Activated gamma-delta T cell treated with Interleukin-2 at 50 U/mL for 16 hours (primary cell): ENCODE data around the gene ZNF638.
"Not testable (repeated sequence)": the region's sequence is repeated elsewhere in the genome, so short reads cannot be mapped to it uniquely, and the experiment has no call there.

ENCODE experiments used
- DNase-seq: peaks from one replicate; pipeline ENCODE4 v3.0.0-alpha.2; 2020

Gene ZNF638

DNA sequence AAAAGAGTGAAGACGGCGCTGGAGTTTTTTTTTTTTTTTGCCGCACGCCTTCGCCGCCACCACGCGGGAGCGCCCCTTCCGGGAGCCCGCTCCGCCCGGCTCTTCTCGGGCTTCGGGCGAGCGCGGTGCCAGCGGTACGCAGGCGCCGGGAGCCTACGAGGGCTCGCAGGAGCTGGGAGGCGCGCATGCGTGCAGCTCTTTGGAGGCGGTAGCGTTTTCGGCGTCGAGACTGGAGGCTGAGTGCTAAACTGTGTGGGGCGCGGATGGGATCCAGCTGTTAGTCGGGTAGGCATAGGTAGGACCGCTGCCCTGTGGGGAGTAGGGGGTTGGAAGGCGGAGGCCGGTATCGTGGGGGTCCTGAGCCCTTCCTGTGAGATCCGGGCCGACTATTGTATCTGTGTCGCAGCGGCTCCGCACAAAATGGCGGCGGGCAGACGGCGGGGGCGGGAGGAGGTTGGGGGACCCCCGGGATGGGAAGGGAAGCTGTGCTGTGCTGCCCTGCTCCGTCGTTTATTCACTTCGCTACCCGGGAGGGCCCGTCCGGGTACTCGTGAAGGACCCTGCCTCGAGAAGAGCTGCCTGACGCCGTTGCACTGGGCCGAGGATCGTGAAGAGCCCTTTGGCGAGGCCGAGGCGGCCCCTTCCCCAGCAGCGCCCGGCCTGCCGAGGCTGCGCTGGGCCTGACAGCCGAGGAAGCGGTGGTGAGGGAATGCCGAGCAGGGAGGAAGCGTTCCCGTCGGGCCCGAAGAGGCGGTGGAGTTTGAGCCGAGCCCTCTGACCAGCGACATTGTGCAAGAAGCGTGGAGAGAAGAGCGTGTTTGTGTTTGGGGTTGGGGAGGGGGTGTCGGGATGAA lies at the start of gene ZNF638:
TSS of gene ZNF638 (plus strand) at position 202 of the 854 bp plus-strand sequence. CDS start 17,173 bp downstream, outside the sequence.
- peak; percentile 91 for DNase-seq

DNA sequence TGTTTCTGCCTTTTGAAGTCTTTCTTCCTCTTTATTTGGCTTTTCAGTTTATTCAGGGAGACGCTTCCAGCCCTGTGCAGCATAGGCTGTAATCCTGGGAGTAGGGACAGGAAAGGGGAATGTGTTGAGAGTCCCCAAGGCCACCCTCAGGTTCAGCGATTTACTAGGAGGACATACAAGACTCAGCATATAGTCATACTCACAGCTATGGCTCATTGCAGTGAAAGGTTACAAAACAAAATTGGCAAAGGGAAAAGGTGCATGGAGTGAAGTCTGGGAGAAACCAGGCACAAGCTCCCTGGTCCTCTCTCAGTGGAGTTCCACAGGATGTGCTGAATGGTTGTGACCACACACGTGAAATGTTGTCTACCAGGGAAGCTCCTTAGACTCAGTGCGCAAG lies 49.6 kb upstream of the ZNF638 start:
- no peak for DNase-seq

DNA sequence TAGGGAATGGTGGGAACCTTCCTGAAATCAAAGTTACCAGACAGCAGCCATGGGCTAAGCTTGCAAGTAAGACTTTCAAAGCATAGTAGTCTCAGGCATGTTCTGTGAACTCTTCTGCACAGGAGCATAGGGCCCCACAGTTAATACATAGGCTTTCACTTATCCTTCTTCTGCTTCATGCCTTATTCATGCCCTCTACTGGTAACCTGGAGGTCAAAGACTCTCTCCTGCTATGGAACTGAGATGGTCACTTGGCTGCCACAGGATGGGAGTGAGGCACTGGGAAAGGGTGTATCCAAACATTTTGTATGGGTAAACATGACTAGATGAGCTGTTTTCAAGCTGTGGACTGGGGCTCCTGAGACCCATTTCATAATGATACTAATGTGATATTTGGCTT lies 49.1 kb upstream of the ZNF638 start:
- no peak for DNase-seq

GRCh38 chr2:71283131-71283530 lies 48.5 kb upstream of the ZNF638 start:
- DNase-seq = no peak

- no peak for DNase-seq
Observed at GRCh38 chr2:71285706-71286105, 45.9 kb upstream of the ZNF638 start.

GRCh38 chr2:71291398-71291797 lies 40.2 kb upstream of the ZNF638 start:
- no peak for DNase-seq

GRCh38 chr2:71292159-71292558 lies 39.4 kb upstream of the ZNF638 start:
- DNase-seq = no peak

- DNase-seq = no peak
Observed at GRCh38 chr2:71298914-71299313, 32.7 kb upstream of the ZNF638 start.

- no peak for DNase-seq
Observed at GRCh38 chr2:71299507-71299906, 32.1 kb upstream of the ZNF638 start.

DNA sequence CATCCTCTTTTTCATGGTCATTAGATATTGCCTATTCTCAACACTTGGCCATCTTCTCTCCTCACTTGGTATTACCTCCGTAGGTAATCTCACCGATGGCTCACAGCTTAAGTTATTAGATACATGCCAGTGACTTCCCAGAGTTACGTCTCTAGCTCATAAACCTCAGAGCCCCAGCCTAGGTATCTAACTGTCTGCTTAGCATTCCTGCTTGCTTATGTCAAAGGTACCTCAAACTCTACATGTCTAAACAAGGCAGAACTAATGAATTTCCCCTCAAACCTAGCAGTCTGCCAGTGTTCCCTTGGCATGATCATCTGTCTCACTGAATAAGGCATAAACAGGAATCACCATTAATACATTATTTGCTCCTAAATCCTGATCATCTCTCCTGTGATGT lies 27.7 kb upstream of the ZNF638 start:
- DNase-seq = no peak

GRCh38 chr2:71306762-71307161 lies 24.8 kb upstream of the ZNF638 start:
- DNase-seq = no peak

GRCh38 chr2:71313016-71313766 lies 18.4 kb upstream of the ZNF638 start:
- no peak for DNase-seq

- no peak for DNase-seq
Observed at GRCh38 chr2:71317060-71317459, 14.5 kb upstream of the ZNF638 start.

DNA sequence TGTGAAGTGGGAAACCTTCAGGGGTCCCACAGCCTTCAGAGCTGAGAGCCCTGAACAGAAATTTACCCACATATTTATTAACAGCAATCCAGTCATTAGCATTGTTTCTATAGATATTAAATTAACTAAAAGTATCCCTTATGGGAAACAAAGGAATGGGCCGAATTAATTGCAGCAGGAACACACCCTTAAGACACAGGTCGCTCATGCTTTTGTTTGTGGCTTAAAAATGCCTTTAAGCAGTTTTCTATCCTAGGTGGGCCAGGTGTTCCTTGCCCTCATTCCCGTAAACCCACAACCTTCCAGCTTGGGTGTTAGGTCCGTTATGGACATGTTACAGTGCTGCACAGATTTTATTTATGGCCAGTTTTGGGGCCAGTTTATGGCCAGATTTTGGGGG lies 13.7 kb upstream of the ZNF638 start:
- not testable (repeated sequence) for DNase-seq

DNA sequence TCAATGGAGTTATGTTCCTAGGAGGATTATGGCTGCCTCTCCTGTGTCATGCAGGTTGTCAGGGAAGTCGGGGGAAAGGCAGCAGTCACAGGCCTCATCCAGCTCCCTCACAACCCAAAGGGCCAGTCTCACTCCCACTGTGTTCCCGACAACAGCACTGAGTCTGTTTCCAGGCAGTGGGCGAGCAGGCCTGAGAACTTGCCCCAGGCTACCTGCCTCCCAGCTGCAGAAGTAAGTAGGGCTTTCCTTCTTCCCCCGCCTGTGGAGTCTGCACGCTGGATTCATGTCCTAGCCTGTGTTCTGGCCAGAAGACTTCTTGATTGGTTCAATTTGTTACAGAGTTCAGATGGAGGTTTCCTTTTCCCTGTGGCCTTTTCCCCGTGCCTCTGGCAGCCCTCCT lies 8.2 kb upstream of the ZNF638 start:
- no peak for DNase-seq

DNA sequence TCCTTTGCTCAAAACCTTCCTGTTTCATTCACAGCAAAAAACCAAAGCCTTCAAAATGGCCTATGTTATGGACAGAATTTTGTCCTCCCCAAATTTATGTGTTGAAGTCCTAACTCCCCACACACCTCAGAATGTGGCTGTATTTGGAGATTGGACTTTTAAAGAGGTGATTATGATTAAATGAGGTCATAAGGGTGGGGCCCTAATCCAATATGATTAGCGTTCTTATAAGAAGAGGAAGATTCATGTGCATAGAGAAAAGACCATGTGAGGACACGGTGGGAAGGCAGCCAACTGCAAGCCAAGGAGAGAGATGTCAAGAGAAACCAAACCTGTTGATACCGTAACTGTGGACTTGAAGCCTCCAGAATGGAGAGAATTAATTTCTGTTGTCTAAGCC lies 4.6 kb upstream of the ZNF638 start:
- no peak for DNase-seq

- no peak for DNase-seq
Observed at GRCh38 chr2:71327916-71328315, 3.7 kb upstream of the ZNF638 start.

DNA sequence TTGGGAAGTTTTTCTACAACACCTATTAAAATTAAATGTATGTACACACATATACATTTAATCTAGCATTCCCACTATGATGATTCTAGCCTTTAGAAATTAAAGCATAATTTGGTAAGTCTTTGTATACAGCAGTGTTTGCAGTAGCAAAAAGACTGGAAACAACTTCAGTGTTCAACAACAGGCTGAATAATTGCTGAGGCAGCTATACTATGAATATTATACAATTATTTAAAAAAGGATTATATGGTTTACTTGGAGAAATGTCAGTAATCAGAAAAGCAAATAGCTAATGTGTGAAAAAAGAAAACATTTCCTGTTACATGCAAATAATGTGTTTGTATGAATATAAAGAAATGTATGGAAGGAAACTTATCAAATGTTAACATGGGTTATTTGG lies 1.4 kb upstream of the ZNF638 start:
- no peak for DNase-seq

DNA sequence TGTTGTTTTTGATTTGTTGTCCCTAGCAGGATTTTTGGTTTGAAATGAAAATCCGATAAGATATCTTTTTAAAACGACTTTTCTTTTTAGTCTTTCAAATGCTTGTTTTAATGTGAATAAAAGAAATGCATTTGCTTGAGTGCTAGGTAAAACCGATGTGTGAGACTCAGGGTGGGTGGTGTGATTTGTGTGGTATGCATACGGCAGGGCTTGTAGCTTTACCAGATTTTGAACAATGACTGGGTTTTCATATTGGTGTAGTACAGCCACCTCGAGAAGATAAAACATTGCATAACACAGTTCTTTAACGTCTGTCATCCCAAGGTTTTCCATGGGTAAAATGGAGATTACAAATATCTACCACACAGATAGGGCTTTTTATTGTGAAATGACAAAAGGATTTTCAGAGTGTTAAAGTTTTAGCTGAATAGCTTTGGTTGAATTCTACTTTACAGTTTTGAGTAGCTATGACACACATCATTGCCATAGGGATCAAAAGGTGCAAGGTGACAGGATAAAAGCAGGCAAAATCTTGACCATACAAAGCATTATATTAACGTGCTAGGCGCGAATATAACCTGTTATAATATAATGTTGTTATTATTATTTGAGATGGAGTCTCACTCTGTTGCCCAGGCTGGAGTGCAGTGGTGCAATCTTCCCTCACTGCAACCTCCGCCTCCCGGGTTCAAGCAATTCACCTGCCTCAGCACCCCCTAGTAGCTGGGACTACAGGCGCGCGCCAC lies 824 bp upstream of the ZNF638 start:
- no peak for DNase-seq

- peak; percentile 6 for DNase-seq
Observed at GRCh38 chr2:71331331-71331580, 326 bp upstream of the ZNF638 start.

GRCh38 chr2:71332435-71332796 lies 834 bp downstream of the ZNF638 start:
- DNase-seq = no peak

- no peak for DNase-seq
Observed at GRCh38 chr2:71333619-71334018, 2.0 kb downstream of the ZNF638 start.

DNA sequence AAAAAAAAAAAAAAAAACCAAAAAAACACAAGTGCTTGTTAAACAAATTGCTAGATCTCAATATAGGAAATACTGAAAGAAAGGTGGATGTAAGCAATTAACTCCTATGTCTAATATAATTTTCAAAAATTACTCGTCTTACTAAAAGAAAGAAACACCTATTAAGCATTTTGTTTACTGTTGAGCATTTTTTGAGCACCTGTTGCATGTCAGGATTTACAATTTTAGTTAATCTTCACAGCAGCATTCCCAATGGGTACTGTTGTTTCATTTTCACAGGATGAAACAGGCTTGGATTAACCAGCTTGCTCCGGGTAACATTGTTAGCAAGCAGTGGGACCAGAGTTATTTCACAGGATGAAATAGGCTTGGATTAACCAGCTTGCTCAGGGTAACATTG lies 4.8 kb downstream of the ZNF638 start:
- DNase-seq = no peak

- DNase-seq = no peak
Observed at GRCh38 chr2:71336802-71337201, 5.2 kb downstream of the ZNF638 start.
